K562 (cell line): ENCODE results near the gene NDUFB7. TPM values are rescaled to one million over a fixed set of nuclear protein-coding genes. Genes with fewer than 3 reads are reported as not detected.

Experiments
- CHCHD3 ChIP-seq: fragments of 250-450 bp; sonication (Bioruptor Pico); IDR thresholded peaks from 2 replicates; pipeline ENCODE4 v2.1.2; 2022; ENCODE audit warnings: mild to moderate bottlenecking
- NR2F6 ChIP-seq: fragments of 450-650 bp; formaldehyde crosslinking; IDR thresholded peaks from 2 replicates; pipeline ENCODE4 v1.4.0; 2020; ENCODE audit warnings: mild to moderate bottlenecking
- POLR2AphosphoS2 ChIP-seq: IDR thresholded peaks from 2 replicates; pipeline ENCODE4 v1.6.1; 2012; ENCODE audit warnings: low read length, improper control_type of control experiment
- POLR2AphosphoS5 ChIP-seq: IDR thresholded peaks from 2 replicates; pipeline ENCODE4 v1.6.1; 2011; ENCODE audit warnings: mild to moderate bottlenecking, low read depth, low read length, moderate library complexity; ENCODE audit not compliant: control insufficient read depth, insufficient read depth
- POU5F1 ChIP-seq: fragments of 150-350 bp; IDR thresholded peaks from 2 replicates; pipeline ENCODE4 v1.6.1; 2014; ENCODE audit warnings: borderline replicate concordance, low read length, low read depth, mild to moderate bottlenecking; ENCODE audit not compliant: partially characterized antibody
- TCF3 ChIP-seq: sonication (generic); formaldehyde crosslinking; IDR thresholded peaks from 2 replicates; pipeline ENCODE4 v1.4.0; 2020; ENCODE audit warnings: mild to moderate bottlenecking, missing genetic modification reagents
- THRA ChIP-seq: fragments of 450-650 bp; IDR thresholded peaks from 2 replicates; pipeline ENCODE4 v1.6.1; 2017; ENCODE audit warnings: mild to moderate bottlenecking, moderate library complexity
- ZNF124 ChIP-seq: sonication (generic); formaldehyde crosslinking; IDR thresholded peaks from 2 replicates; pipeline ENCODE4 v1.8.1; 2022; ENCODE audit warnings: missing genetic modification reagents
- ZNF561 ChIP-seq: fragments of 450-650 bp; formaldehyde crosslinking; conservative IDR thresholded peaks from 2 replicates; pipeline ENCODE4 v1.4.0; 2020; ENCODE audit warnings: mild to moderate bottlenecking, moderate library complexity
- polyA plus RNA-seq, 8 experiments: library from polyadenylated mRNA; depleted of rRNA in 4 of 8; stranded (reverse) in 5 of 8; unstranded in 3 of 8; fragments of >200 nt; fragmentation: Nextera tagmentation in 2 of 8; fragmentation: Illumina TruSeq in 1 of 8; extraction: Ambion mirVana in 2 of 8; extraction: Trizol in 1 of 8; gene quantifications; 2 replicates each; pipeline versions ENCODE4 v1.2.1 to v1.2.3, GENCODE V29; 2011 to 2014; ENCODE audit warnings: inconsistent platforms in 1 of 8, missing spikeins in 1 of 8
- total RNA-seq, 7 experiments: library from RNA; depleted of rRNA in 6 of 7; stranded (reverse); fragments of >200 nt in 6 of 7; fragmentation: Illumina TruSeq in 2 of 7; extraction: Trizol in 2 of 7; gene quantifications; 2 replicates each; pipeline versions ENCODE4 v1.2.1 to v1.2.3, GENCODE V29; 2011 to 2021; ENCODE audit warnings: low replicate concordance in 1 of 7
- TF ChIP-seq, protein P1 (sequence below): fragments of 450-650 bp; IDR thresholded peaks from 2 replicates; pipeline ENCODE4 v1.6.1; 2016; ENCODE audit warnings: mild to moderate bottlenecking, moderate library complexity
- TF ChIP-seq, protein P2 (sequence below): IDR thresholded peaks from 3 replicates; pipeline ENCODE4 v1.6.1; 2011; ENCODE audit warnings: borderline replicate concordance, mild to moderate bottlenecking, moderate library complexity; ENCODE audit not compliant: insufficient read length; ENCODE audit errors: extremely low read depth

The NDUFB7 gene
- total and polyA plus RNA-seq, 9 of the 15 experiments (the other 6 are each of a cell fraction or from before 2014, with no cell fraction given) = 14.9 to 842 (median 137) TPM

DNA sequence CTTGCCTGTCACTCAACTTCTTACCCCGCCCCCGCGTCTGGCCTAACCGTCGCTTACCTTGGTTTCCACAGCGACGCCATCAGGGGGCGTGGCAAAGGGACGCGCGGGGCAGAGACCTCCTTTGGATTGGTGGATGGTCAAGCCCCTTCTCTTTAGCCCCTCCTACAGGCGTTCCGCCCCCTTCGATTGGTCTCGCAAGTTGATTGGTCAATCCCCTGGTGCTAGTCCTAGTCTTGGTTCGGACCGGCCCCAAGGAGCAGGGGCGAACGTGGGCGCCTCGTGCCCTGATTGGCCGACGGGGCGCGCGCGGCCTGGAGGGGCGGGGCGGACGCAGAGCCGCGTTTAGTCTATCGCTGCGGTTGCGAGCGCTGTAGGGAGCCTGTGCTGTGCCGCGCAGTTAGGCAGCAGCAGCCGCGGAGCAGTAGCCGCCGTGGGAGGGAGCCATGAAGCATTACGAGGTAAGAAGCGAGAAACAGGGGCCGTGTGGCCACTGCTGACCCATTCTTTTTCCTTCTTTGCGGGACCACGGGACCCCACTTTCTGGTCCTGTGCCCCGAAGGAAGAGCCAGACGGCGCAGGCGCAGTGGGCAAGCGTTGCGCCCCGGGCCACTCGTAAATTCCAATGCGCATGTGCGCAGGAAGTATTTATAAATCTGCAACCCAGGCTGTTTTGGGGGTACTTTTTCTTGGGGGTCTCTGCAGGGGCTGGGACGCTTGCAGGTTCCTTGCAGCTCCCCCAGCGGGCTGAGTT lies 42.4 kb downstream of the NDUFB7 start, which contains the start of gene TECR (continued):
- TF ChIP-seq, protein P1, sequence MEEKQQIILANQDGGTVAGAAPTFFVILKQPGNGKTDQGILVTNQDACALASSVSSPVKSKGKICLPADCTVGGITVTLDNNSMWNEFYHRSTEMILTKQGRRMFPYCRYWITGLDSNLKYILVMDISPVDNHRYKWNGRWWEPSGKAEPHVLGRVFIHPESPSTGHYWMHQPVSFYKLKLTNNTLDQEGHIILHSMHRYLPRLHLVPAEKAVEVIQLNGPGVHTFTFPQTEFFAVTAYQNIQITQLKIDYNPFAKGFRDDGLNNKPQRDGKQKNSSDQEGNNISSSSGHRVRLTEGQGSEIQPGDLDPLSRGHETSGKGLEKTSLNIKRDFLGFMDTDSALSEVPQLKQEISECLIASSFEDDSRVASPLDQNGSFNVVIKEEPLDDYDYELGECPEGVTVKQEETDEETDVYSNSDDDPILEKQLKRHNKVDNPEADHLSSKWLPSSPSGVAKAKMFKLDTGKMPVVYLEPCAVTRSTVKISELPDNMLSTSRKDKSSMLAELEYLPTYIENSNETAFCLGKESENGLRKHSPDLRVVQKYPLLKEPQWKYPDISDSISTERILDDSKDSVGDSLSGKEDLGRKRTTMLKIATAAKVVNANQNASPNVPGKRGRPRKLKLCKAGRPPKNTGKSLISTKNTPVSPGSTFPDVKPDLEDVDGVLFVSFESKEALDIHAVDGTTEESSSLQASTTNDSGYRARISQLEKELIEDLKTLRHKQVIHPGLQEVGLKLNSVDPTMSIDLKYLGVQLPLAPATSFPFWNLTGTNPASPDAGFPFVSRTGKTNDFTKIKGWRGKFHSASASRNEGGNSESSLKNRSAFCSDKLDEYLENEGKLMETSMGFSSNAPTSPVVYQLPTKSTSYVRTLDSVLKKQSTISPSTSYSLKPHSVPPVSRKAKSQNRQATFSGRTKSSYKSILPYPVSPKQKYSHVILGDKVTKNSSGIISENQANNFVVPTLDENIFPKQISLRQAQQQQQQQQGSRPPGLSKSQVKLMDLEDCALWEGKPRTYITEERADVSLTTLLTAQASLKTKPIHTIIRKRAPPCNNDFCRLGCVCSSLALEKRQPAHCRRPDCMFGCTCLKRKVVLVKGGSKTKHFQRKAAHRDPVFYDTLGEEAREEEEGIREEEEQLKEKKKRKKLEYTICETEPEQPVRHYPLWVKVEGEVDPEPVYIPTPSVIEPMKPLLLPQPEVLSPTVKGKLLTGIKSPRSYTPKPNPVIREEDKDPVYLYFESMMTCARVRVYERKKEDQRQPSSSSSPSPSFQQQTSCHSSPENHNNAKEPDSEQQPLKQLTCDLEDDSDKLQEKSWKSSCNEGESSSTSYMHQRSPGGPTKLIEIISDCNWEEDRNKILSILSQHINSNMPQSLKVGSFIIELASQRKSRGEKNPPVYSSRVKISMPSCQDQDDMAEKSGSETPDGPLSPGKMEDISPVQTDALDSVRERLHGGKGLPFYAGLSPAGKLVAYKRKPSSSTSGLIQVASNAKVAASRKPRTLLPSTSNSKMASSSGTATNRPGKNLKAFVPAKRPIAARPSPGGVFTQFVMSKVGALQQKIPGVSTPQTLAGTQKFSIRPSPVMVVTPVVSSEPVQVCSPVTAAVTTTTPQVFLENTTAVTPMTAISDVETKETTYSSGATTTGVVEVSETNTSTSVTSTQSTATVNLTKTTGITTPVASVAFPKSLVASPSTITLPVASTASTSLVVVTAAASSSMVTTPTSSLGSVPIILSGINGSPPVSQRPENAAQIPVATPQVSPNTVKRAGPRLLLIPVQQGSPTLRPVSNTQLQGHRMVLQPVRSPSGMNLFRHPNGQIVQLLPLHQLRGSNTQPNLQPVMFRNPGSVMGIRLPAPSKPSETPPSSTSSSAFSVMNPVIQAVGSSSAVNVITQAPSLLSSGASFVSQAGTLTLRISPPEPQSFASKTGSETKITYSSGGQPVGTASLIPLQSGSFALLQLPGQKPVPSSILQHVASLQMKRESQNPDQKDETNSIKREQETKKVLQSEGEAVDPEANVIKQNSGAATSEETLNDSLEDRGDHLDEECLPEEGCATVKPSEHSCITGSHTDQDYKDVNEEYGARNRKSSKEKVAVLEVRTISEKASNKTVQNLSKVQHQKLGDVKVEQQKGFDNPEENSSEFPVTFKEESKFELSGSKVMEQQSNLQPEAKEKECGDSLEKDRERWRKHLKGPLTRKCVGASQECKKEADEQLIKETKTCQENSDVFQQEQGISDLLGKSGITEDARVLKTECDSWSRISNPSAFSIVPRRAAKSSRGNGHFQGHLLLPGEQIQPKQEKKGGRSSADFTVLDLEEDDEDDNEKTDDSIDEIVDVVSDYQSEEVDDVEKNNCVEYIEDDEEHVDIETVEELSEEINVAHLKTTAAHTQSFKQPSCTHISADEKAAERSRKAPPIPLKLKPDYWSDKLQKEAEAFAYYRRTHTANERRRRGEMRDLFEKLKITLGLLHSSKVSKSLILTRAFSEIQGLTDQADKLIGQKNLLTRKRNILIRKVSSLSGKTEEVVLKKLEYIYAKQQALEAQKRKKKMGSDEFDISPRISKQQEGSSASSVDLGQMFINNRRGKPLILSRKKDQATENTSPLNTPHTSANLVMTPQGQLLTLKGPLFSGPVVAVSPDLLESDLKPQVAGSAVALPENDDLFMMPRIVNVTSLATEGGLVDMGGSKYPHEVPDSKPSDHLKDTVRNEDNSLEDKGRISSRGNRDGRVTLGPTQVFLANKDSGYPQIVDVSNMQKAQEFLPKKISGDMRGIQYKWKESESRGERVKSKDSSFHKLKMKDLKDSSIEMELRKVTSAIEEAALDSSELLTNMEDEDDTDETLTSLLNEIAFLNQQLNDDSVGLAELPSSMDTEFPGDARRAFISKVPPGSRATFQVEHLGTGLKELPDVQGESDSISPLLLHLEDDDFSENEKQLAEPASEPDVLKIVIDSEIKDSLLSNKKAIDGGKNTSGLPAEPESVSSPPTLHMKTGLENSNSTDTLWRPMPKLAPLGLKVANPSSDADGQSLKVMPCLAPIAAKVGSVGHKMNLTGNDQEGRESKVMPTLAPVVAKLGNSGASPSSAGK = no peak
- TF ChIP-seq THRA (no peak), ZNF561 (CRISPR knock-in tag) (no peak), POU5F1 (no peak), POLR2AphosphoS5 (peak; percentile 90), CHCHD3 (CRISPR knock-in tag) (no peak), TCF3 (CRISPR knock-in tag) (0 out of 2 replicates have a peak, but pooled peaks have one; percentile 26), NR2F6 (CRISPR knock-in tag) (no peak), ZNF124 (CRISPR knock-in tag) (no peak), POLR2AphosphoS2 (peak; percentile 82; the same call in 1 of the 2 replicates)
- TF ChIP-seq, protein P2, sequence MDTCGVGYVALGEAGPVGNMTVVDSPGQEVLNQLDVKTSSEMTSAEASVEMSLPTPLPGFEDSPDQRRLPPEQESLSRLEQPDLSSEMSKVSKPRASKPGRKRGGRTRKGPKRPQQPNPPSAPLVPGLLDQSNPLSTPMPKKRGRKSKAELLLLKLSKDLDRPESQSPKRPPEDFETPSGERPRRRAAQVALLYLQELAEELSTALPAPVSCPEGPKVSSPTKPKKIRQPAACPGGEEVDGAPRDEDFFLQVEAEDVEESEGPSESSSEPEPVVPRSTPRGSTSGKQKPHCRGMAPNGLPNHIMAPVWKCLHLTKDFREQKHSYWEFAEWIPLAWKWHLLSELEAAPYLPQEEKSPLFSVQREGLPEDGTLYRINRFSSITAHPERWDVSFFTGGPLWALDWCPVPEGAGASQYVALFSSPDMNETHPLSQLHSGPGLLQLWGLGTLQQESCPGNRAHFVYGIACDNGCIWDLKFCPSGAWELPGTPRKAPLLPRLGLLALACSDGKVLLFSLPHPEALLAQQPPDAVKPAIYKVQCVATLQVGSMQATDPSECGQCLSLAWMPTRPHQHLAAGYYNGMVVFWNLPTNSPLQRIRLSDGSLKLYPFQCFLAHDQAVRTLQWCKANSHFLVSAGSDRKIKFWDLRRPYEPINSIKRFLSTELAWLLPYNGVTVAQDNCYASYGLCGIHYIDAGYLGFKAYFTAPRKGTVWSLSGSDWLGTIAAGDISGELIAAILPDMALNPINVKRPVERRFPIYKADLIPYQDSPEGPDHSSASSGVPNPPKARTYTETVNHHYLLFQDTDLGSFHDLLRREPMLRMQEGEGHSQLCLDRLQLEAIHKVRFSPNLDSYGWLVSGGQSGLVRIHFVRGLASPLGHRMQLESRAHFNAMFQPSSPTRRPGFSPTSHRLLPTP = no peak
